AG09309 (cell line): Measurements from ENCODE around the gene WDR37.

ENCODE experiments used
- DNase-seq: peaks from one replicate; pipeline ENCODE4 v3.0.0-alpha.2; 2010; ENCODE audit warnings: low read depth
- H3K4me3 ChIP-seq: 2 replicates; pipeline ENCODE4 v1.5.1; 2011; ENCODE audit warnings: mild to moderate bottlenecking, low read depth, low read length, moderate library complexity; ENCODE audit not compliant: control insufficient read depth
- CTCF ChIP-seq: IDR thresholded peaks from 2 replicates; pipeline ENCODE4 v1.5.1; 2011; ENCODE audit warnings: mild to moderate bottlenecking, low read depth, low read length, inconsistent platforms; ENCODE audit not compliant: insufficient read depth, control insufficient read depth; ENCODE audit errors: missing control alignments

The WDR37 gene

GRCh38 chr10:1127629-1128028 lies 71.4 kb downstream of the WDR37 start:
- DNase-seq, result no peak
- no peak overlapping the region for H3K4me3 ChIP-seq
- no peak for TF ChIP-seq CTCF

GRCh38 chr10:1128115-1128514 lies 71.9 kb downstream of the WDR37 start:
- no peak for DNase-seq
- H3K4me3 ChIP-seq, result no peak overlapping the region
- no peak for TF ChIP-seq CTCF

- TF ChIP-seq CTCF, result no peak
- no peak for DNase-seq
- no peak overlapping the region for H3K4me3 ChIP-seq
These were observed 72.5 kb downstream of the WDR37 start for GRCh38 chr10:1128649-1129048.

GRCh38 chr10:1130226-1130625 lies 74.0 kb downstream of the WDR37 start:
- no peak for TF ChIP-seq CTCF

GRCh38 chr10:1130995-1131790 lies 75.0 kb downstream of the WDR37 start:
- no peak overlapping the region for H3K4me3 ChIP-seq
- no peak for TF ChIP-seq CTCF
- DNase-seq, result no peak

More at GRCh38 chr10:1130226-1130625, 74.0 kb downstream of the WDR37 start:
- no peak overlapping the region for H3K4me3 ChIP-seq
- DNase-seq, result no peak

- TF ChIP-seq CTCF, result no peak
- no peak overlapping the region for H3K4me3 ChIP-seq
- DNase-seq, result no peak
These were observed 76.4 kb downstream of the WDR37 start for GRCh38 chr10:1132584-1132983.
